Measurements from ENCODE around the gene FMNL1. TPM values are rescaled to one million over a fixed set of nuclear protein-coding genes. Genes with fewer than 3 reads are reported as not detected.
"Not testable (repeated sequence)": the region's sequence is repeated elsewhere in the genome, so short reads cannot be mapped to it uniquely, and the experiment has no call there.

Gene FMNL1
- polyA plus RNA-seq, 1 donor from 2014 or later, result 36.5 TPM

GRCh38 chr17:45253237-45253636, 31.6 kb downstream of the FMNL1 start:
- H3K4me3 Mint-ChIP-seq, result peak overlapping the region in 1 of 4 donors; percentile 40
- H3K4me1 Mint-ChIP-seq, result peaks cover 2 to 15% (median 12%) of the 10 kb centered on the region in 3 donors
- H3K27me3 Mint-ChIP-seq, H3K36me3 Mint-ChIP-seq, H3K9me3 Mint-ChIP-seq: not testable (repeated sequence)
- peak overlapping the region in 2 of 3 donors; percentile 53 to 92 for H3K27ac Mint-ChIP-seq

- H3K4me1 Mint-ChIP-seq, result peaks cover 0 to 13% (median 10%) of the 10 kb centered on the region in 3 donors
- H3K27ac Mint-ChIP-seq, result peak overlapping the region in 1 of 3 donors; percentile 67
- peak overlapping the region in 1 of 4 donors; percentile 40 for H3K4me3 Mint-ChIP-seq
- H3K27me3 Mint-ChIP-seq, result no peaks in the 10 kb centered on the region
- H3K9me3 Mint-ChIP-seq, result no peaks in the 10 kb centered on the region
- H3K36me3 Mint-ChIP-seq, result no peaks in the 10 kb centered on the region
These were observed 32.2 kb downstream of the FMNL1 start for GRCh38 chr17:45253879-45254278.

GRCh38 chr17:45255358-45255757, 33.7 kb downstream of the FMNL1 start:
- Mint-ChIP-seq H3K4me3 (peak overlapping the region in 1 of 4 donors; percentile 40), H3K9me3 (no peaks in the 10 kb centered on the region), H3K36me3 (no peaks in the 10 kb centered on the region), H3K27me3 (no peaks in the 10 kb centered on the region), H3K4me1 (peaks cover 2 to 14% (median 11%) of the 10 kb centered on the region in 3 donors), H3K27ac (peak overlapping the region in 1 of 3 donors; percentile 51)

- Mint-ChIP-seq H3K27me3 (no peaks in the 10 kb centered on the region), H3K27ac (no peak overlapping the region), H3K36me3 (no peaks in the 10 kb centered on the region), H3K4me1 (peaks cover 7 to 18% (median 11%) of the 10 kb centered on the region in 3 donors), H3K9me3 (no peaks in the 10 kb centered on the region), H3K4me3 (peak overlapping the region in 1 of 4 donors; percentile 26)
These were observed 34.7 kb downstream of the FMNL1 start for GRCh38 chr17:45256114-45256966.

- Mint-ChIP-seq H3K4me1 (peaks cover 7 to 18% (median 11%) of the 10 kb centered on the region in 3 donors), H3K27me3 (no peaks in the 10 kb centered on the region), H3K4me3 (no peak overlapping the region), H3K9me3 (no peaks in the 10 kb centered on the region), H3K36me3 (no peaks in the 10 kb centered on the region), H3K27ac (peak overlapping the region in 1 of 3 donors; percentile 45)
These were observed 35.4 kb downstream of the FMNL1 start for GRCh38 chr17:45257115-45257514.

GRCh38 chr17:45258981-45259380, 37.3 kb downstream of the FMNL1 start:
- Mint-ChIP-seq H3K4me1 (peaks cover 11 to 21% (median 11%) of the 10 kb centered on the region in 3 donors), H3K27me3 (no peaks in the 10 kb centered on the region), H3K4me3 (no peak overlapping the region), H3K27ac (no peak overlapping the region), H3K9me3 (no peaks in the 10 kb centered on the region), H3K36me3 (no peaks in the 10 kb centered on the region)

GRCh38 chr17:45260204-45260783, 38.6 kb downstream of the FMNL1 start:
- no peaks in the 10 kb centered on the region for H3K9me3 Mint-ChIP-seq
- peaks cover 8 to 20% (median 11%) of the 10 kb centered on the region in 3 donors for H3K4me1 Mint-ChIP-seq
- peak overlapping the region in 2 of 3 donors; percentile 42 to 46 for H3K27ac Mint-ChIP-seq
- no peaks in the 10 kb centered on the region for H3K27me3 Mint-ChIP-seq
- H3K4me3 Mint-ChIP-seq, result peak overlapping the region in 3 of 4 donors; percentile 5 to 78 (median 64)
- H3K36me3 Mint-ChIP-seq, result peaks cover 2% of the 10 kb centered on the region

- H3K9me3 Mint-ChIP-seq, result no peaks in the 10 kb centered on the region
- peak within 1 kb of the TSS in 1 of 3 donors; percentile 78 for H3K27ac Mint-ChIP-seq
- no peaks in the 10 kb centered on the region for H3K27me3 Mint-ChIP-seq
- H3K4me1 Mint-ChIP-seq, result peaks cover 6 to 15% (median 11%) of the 10 kb centered on the region in 3 donors
- H3K36me3 Mint-ChIP-seq, result peaks cover 2% of the 10 kb centered on the region
- peak within 1 kb of the TSS; percentile 68 to 91 (median 86) for H3K4me3 Mint-ChIP-seq
These were observed 40.2 kb downstream of the FMNL1 start, which contains the start of gene SPATA32 for GRCh38 chr17:45261577-45262515. Gene SPATA32, minus strand, starts transcription at chr17:45262094. Its CDS starts 78 bp downstream, at chr17:45262016.

GRCh38 chr17:45262516-45263476, 41.1 kb downstream of the FMNL1 start:
- Mint-ChIP-seq H3K27me3 (no peaks in the 10 kb centered on the region), H3K27ac (peak overlapping the region; percentile 50 to 78 (median 78)), H3K4me3 (peak overlapping the region; percentile 49 to 91 (median 75)), H3K9me3 (no peaks in the 10 kb centered on the region), H3K4me1 (peaks cover 4 to 12% (median 11%) of the 10 kb centered on the region in 3 donors), H3K36me3 (peaks cover 2% of the 10 kb centered on the region)

- H3K36me3 Mint-ChIP-seq, result peaks cover 2% of the 10 kb centered on the region
- no peak overlapping the region for H3K4me3 Mint-ChIP-seq
- no peaks in the 10 kb centered on the region for H3K9me3 Mint-ChIP-seq
- H3K27ac Mint-ChIP-seq, result peak overlapping the region in 2 of 3 donors; percentile 50 to 78
- H3K4me1 Mint-ChIP-seq, result peaks cover 3 to 12% (median 11%) of the 10 kb centered on the region in 3 donors
- no peaks in the 10 kb centered on the region for H3K27me3 Mint-ChIP-seq
These were observed 41.8 kb downstream of the FMNL1 start for GRCh38 chr17:45263477-45263860.

GRCh38 chr17:45264430-45264829, 42.7 kb downstream of the FMNL1 start:
- Mint-ChIP-seq H3K9me3 (no peaks in the 10 kb centered on the region), H3K36me3 (peaks cover 2% of the 10 kb centered on the region), H3K27me3 (no peaks in the 10 kb centered on the region), H3K4me3 (no peak overlapping the region), H3K27ac (no peak overlapping the region), H3K4me1 (peaks cover 0 to 12% (median 11%) of the 10 kb centered on the region in 3 donors)

GRCh38 chr17:45264988-45265387, 43.3 kb downstream of the FMNL1 start:
- peak overlapping the region in 1 of 3 donors; percentile 59 for H3K27ac Mint-ChIP-seq
- H3K27me3 Mint-ChIP-seq, result no peaks in the 10 kb centered on the region
- peaks cover 3% of the 10 kb centered on the region for H3K36me3 Mint-ChIP-seq
- H3K9me3 Mint-ChIP-seq, result no peaks in the 10 kb centered on the region
- H3K4me3 Mint-ChIP-seq, result no peak overlapping the region
- H3K4me1 Mint-ChIP-seq, result peaks cover 0 to 12% (median 11%) of the 10 kb centered on the region in 3 donors

GRCh38 chr17:45265821-45266220, 44.1 kb downstream of the FMNL1 start:
- Mint-ChIP-seq H3K36me3 (peaks cover 3% of the 10 kb centered on the region), H3K9me3 (no peaks in the 10 kb centered on the region), H3K4me1 (peaks cover 0 to 6% (median 5%) of the 10 kb centered on the region in 3 donors), H3K27me3 (no peaks in the 10 kb centered on the region), H3K4me3 (no peak overlapping the region), H3K27ac (peak overlapping the region in 1 of 3 donors; percentile 46)
